ENCODE measurements around the gene AMPH. TPM values are rescaled to one million over a fixed set of nuclear protein-coding genes. Genes with fewer than 3 reads are reported as not detected.
A peak's percentile ranks its signal among the peaks of the same experiment; 100 is the strongest.
"Not testable (repeated sequence)": the region's sequence is repeated elsewhere in the genome, so short reads cannot be mapped to it uniquely, and the experiment has no call there.

The AMPH gene
- polyA plus RNA-seq, 6 donors from 2014 or later: 0.16 TPM; not detected in 5

GRCh38 chr7:38427279-38427955 is 203.8 kb downstream of the AMPH start:
- peak overlapping the region in 3 of 6 donors; percentile 9 to 54 (median 22) for H3K27ac Mint-ChIP-seq
- ATAC-seq (ENCODE audit: low read depth in 2 of 2) (no peak), DNase-seq (no peak)
- peak overlapping the region in 7 of 8 donors; percentile 24 to 79 (median 55) for H3K4me3 Mint-ChIP-seq
- H3K27me3 Mint-ChIP-seq: no peaks in the 10 kb centered on the region
- H3K36me3 Mint-ChIP-seq: peaks cover 5 to 40% of the 10 kb centered on the region in 2 donors
- peaks cover 11 to 45% (median 31%) of the 10 kb centered on the region in 7 donors for H3K9me3 Mint-ChIP-seq
- peaks cover 53 to 62% (median 62%) of the 10 kb centered on the region in 3 donors for H3K4me1 Mint-ChIP-seq

DNA sequence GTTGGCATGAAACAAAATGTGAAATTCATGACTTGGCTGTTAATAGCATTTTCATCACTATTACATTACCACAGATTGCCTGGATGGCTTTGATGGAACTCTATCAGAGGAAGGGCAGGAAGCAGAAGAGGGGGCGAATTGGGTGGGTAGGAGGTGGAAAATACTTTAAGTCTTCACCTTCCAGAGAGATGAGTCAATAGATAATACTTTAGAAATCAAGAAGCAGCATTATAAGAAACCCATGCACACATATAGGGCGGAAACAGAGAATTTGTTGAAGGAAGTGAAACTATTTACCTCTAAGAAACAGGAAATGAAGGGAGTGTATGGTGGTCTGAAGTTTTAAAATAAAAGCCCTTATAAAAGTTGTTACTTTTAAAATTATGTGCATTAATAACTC is 205.7 kb downstream of the AMPH start:
- H3K27ac Mint-ChIP-seq: peak overlapping the region in 5 of 6 donors; percentile 8 to 91 (median 62)
- peaks cover 11 to 40% of the 10 kb centered on the region in 2 donors for H3K36me3 Mint-ChIP-seq
- H3K27me3 Mint-ChIP-seq: no peaks in the 10 kb centered on the region
- ATAC-seq (ENCODE audit: low read depth in 2 of 2) (peak; percentile 99), DNase-seq (peak; percentile 51)
- peak overlapping the region; percentile 1 to 85 (median 62) for H3K4me3 Mint-ChIP-seq
- peaks cover 53 to 68% (median 62%) of the 10 kb centered on the region in 3 donors for H3K4me1 Mint-ChIP-seq
- peaks cover 14 to 48% (median 29%) of the 10 kb centered on the region in 7 donors for H3K9me3 Mint-ChIP-seq

DNA sequence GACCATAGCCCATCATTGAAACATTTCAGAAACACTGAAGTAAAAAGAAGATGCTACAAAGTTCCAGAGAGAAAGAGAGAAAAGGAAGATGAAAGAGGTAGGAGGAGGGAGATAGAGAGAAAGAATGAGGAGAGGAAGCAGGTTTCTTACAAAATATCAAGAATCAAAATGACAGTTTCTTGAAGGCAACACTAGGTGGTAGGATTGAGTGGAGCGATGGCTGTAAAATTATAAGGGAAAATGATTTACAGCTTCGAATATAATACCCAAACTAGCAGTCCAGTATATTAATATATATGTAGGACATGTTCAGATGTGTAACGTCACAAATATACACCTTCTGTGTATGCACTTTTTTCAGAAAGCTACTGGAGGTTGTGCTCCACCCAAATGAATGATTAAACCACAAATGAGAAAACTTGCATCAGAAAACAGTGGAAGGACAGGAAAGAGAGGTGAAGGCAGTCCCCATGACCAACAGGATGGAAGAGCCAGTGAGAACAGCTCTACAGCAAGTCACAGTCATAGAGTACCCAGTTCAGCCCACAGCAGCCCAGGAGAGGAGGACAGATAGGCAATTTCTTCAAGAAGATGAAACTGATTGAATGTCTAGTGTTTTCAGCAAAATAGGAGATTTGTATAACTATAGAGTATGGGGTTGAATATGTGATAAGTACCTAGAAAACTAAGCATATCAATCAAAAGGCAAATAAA is 206.3 kb downstream of the AMPH start:
- ATAC-seq (ENCODE audit: low read depth in 2 of 2) (no peak), DNase-seq (no peak)
- Mint-ChIP-seq H3K27ac (peak overlapping the region in 4 of 6 donors; percentile 62 to 80 (median 72)), H3K27me3 (no peaks in the 10 kb centered on the region), H3K4me3 (peak overlapping the region in 7 of 8 donors; percentile 40 to 70 (median 55)), H3K36me3 (peaks cover 11 to 40% of the 10 kb centered on the region in 2 donors), H3K9me3 (peaks cover 14 to 48% (median 29%) of the 10 kb centered on the region in 7 donors), H3K4me1 (peaks cover 53 to 68% (median 62%) of the 10 kb centered on the region in 3 donors)

GRCh38 chr7:38413784-38414183 is 217.4 kb downstream of the AMPH start:
- Mint-ChIP-seq H3K9me3 (peaks cover 0 to 7% (median 0%) of the 10 kb centered on the region in 7 donors), H3K27me3 (peaks cover 0 to 10% (median 0%) of the 10 kb centered on the region in 3 donors), H3K4me1 (peaks cover 40 to 49% (median 44%) of the 10 kb centered on the region in 3 donors), H3K27ac (peak overlapping the region; percentile 1 to 90 (median 39)), H3K4me3 (peak overlapping the region; percentile 32 to 87 (median 76)), H3K36me3 (no peaks in the 10 kb centered on the region)
- peak; percentile 39 for DNase-seq
- peak; percentile 89 to 90 for ATAC-seq (ENCODE audit: low read depth in 2 of 2)

DNA sequence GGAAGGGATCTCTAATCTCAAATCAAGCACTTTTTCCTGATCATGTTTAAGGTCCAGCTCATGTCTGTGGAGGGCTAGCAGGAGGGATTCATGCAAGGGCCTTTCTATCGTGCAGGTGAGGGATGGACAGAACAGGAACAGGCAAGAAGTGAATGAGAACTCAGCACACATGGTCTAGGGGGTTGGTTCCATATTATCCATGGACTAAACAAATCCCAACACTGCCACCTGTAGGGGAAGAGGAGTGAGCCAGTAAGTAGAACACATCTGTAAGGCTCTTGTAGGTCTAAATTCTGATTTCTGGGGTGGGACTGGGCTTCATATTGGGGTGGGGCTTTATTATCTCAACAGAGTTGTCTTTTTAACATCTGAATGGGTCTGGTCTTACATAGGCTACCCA is 219.8 kb downstream of the AMPH start:
- Mint-ChIP-seq H3K36me3 (no peaks in the 10 kb centered on the region), H3K4me3 (peak overlapping the region in 1 of 8 donors; percentile 69), H3K27ac (peak overlapping the region in 4 of 6 donors; percentile 3 to 48 (median 18)), H3K4me1 (peaks cover 45 to 51% (median 48%) of the 10 kb centered on the region in 3 donors), H3K9me3 (peaks cover 0 to 3% (median 0%) of the 10 kb centered on the region in 7 donors), H3K27me3 (no peaks in the 10 kb centered on the region)
- ATAC-seq (ENCODE audit: low read depth in 2 of 2) (no peak), DNase-seq (no peak)

GRCh38 chr7:38410056-38410455 is 221.1 kb downstream of the AMPH start:
- peak; percentile 13 to 18 for ATAC-seq (ENCODE audit: low read depth in 2 of 2)

GRCh38 chr7:38409531-38409930 is 221.6 kb downstream of the AMPH start:
- peaks cover 46 to 50% (median 48%) of the 10 kb centered on the region in 3 donors for H3K4me1 Mint-ChIP-seq
- ATAC-seq (ENCODE audit: low read depth in 2 of 2): no peak
- peak overlapping the region in 1 of 6 donors; percentile 27 for H3K27ac Mint-ChIP-seq
- H3K27me3 Mint-ChIP-seq: peaks cover 0 to under 1% (median 0%) of the 10 kb centered on the region in 3 donors
- H3K4me3 Mint-ChIP-seq: no peak overlapping the region
- H3K9me3 Mint-ChIP-seq: peaks cover 0 to 9% (median 6%) of the 10 kb centered on the region in 7 donors
- peaks cover 3 to 4% of the 10 kb centered on the region in 2 donors for H3K36me3 Mint-ChIP-seq
- no peak for DNase-seq

More at GRCh38 chr7:38410056-38410455, 221.1 kb downstream of the AMPH start:
- no peak for DNase-seq
- peaks cover 0 to 3% (median 3%) of the 10 kb centered on the region in 7 donors for H3K9me3 Mint-ChIP-seq
- peak overlapping the region in 3 of 6 donors; percentile 31 to 69 (median 54) for H3K27ac Mint-ChIP-seq
- H3K4me1 Mint-ChIP-seq: peaks cover 46 to 51% (median 48%) of the 10 kb centered on the region in 3 donors
- H3K27me3 Mint-ChIP-seq: no peaks in the 10 kb centered on the region
- peak overlapping the region in 1 of 8 donors; percentile 22 for H3K4me3 Mint-ChIP-seq
- no peaks in the 10 kb centered on the region for H3K36me3 Mint-ChIP-seq

- H3K27me3 Mint-ChIP-seq: no peaks in the 10 kb centered on the region
- H3K9me3 Mint-ChIP-seq: peaks cover 0 to 4% (median 0%) of the 10 kb centered on the region in 7 donors
- H3K27ac Mint-ChIP-seq: no peak overlapping the region
- peak; percentile 55 to 60 for ATAC-seq (ENCODE audit: low read depth in 2 of 2)
- DNase-seq: peak; percentile 44
- peaks cover 18 to 27% (median 23%) of the 10 kb centered on the region in 3 donors for H3K4me1 Mint-ChIP-seq
- H3K4me3 Mint-ChIP-seq: no peak overlapping the region
- no peaks in the 10 kb centered on the region for H3K36me3 Mint-ChIP-seq
Measured at GRCh38 chr7:38398725-38399321, 232.3 kb downstream of the AMPH start.

- Mint-ChIP-seq H3K27me3 (no peaks in the 10 kb centered on the region), H3K4me3 (no peak overlapping the region), H3K9me3 (peaks cover 0 to 4% (median 0%) of the 10 kb centered on the region in 7 donors), H3K27ac (no peak overlapping the region), H3K4me1 (peaks cover 20 to 29% (median 23%) of the 10 kb centered on the region in 3 donors), H3K36me3 (no peaks in the 10 kb centered on the region)
- ATAC-seq (ENCODE audit: low read depth in 2 of 2) (no peak), DNase-seq (no peak)
Measured at GRCh38 chr7:38396852-38397251, 234.3 kb downstream of the AMPH start.

DNA sequence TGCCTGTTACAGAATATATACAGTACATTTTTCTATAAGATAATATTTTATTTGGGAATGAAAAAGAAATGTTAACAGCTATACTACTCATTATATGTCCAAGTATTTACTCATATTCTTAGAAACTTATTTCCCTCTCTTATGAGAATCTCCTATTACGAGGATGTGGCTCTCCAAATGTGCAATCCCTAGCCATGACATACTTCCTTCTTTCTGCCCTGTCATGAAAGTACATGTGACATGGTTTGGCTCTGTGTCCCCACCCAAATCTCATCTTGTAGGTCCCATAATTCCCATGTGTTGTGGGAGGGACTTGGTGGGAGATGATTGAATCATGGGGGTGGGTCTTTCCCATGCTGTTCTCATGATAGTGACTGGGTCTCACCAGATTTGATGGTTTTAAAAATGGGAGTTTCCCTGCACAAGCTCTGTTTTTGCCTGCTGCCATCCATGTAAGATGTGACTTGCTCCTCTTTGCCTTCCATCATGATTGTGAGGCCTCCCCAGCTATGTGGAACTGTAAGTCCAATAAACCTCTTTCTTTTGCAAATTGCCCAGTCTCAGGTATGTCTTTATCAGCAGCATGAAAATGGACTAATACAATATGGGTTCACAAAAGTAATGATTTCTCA is 235.1 kb downstream of the AMPH start:
- H3K4me3 Mint-ChIP-seq; H3K27me3 Mint-ChIP-seq; DNase-seq; H3K9me3 Mint-ChIP-seq; H3K27ac Mint-ChIP-seq; ATAC-seq (ENCODE audit: low read depth in 2 of 2); H3K36me3 Mint-ChIP-seq: not testable (repeated sequence)
- peaks cover 19 to 26% (median 20%) of the 10 kb centered on the region in 3 donors for H3K4me1 Mint-ChIP-seq

GRCh38 chr7:38394660-38395059 is 236.5 kb downstream of the AMPH start:
- Mint-ChIP-seq H3K27ac (peak overlapping the region in 3 of 6 donors; percentile 11 to 65 (median 12)), H3K27me3 (no peaks in the 10 kb centered on the region), H3K4me1 (peaks cover 19 to 26% (median 20%) of the 10 kb centered on the region in 3 donors), H3K4me3 (peak overlapping the region in 1 of 8 donors; percentile 24), H3K36me3 (no peaks in the 10 kb centered on the region), H3K9me3 (peaks cover 0 to 4% (median 0%) of the 10 kb centered on the region in 7 donors)
- ATAC-seq (ENCODE audit: low read depth in 2 of 2) (peak; percentile 38 to 47), DNase-seq (no peak)

DNA sequence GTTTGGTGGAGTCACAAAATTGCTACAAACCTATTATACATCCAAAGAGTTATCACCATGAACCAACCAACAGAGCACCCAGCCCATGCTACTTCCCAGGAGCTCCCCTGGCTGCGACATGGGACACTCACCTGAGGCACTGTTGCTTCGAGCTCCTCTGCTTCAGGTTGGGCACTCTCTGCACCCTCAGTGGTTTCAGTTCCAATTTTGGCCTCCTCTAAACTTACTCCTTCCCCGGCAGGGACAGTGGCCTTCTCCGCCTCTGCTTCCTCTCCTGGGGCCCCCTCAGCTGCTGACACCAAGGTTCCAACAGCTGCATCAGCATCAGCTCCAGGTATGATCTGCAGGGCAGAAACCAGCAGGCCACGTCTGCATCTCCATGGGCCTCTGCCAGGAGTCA is 237.3 kb downstream of the AMPH start:
- no peaks in the 10 kb centered on the region for H3K36me3 Mint-ChIP-seq
- H3K4me1 Mint-ChIP-seq: peaks cover 19 to 22% (median 20%) of the 10 kb centered on the region in 3 donors
- H3K27ac Mint-ChIP-seq: no peak overlapping the region
- no peaks in the 10 kb centered on the region for H3K27me3 Mint-ChIP-seq
- peak overlapping the region in 1 of 8 donors; percentile 10 for H3K4me3 Mint-ChIP-seq
- ATAC-seq (ENCODE audit: low read depth in 2 of 2): peak; percentile 55 to 70
- no peak for DNase-seq
- peaks cover 0 to 4% (median 0%) of the 10 kb centered on the region in 7 donors for H3K9me3 Mint-ChIP-seq

Measured in naive B cell (primary cell).